H1 (cell line): ENCODE measurements around the gene LCOR. TPM values are rescaled to one million over a fixed set of nuclear protein-coding genes. Genes with fewer than 3 reads are reported as not detected.

Source experiments
- CTCF ChIA-PET: fragments of 300-600 bp; sonication (Branson Sonifier 250); formaldehyde crosslinking; loops from one replicate; lab custom pipeline; 2021; ENCODE audit not compliant: partially characterized antibody; lab: Charles Lee
- POLR2A ChIA-PET: fragments of 300-600 bp; sonication (Branson Sonifier 250); formaldehyde crosslinking; loops from one replicate; lab custom pipeline; 2021; ENCODE audit warnings: inconsistent platforms; ENCODE audit not compliant: partially characterized antibody; lab: Charles Lee
- DNase-seq, 2 experiments: peaks; one replicate each; pipeline versions ENCODE4 v3.0.0 to v3.0.0-alpha.2; 2010 to 2022; ENCODE audit warnings: low spot score in 2 of 2, low read depth in 1 of 2, mixed read lengths in 1 of 2
- FAIRE-seq: peaks from 2 replicates; lab custom pipeline; 2011; peaks lifted over from hg19 to GRCh38; lab: Jason Lieb, UNC
- H2AFZ ChIP-seq: 2 replicates; pipeline ENCODE4 v1.8.1; 2012; ENCODE audit warnings: low read length, inconsistent platforms
- H2AK5ac ChIP-seq: 2 replicates; pipeline ENCODE4 v1.6.1; 2013; ENCODE audit warnings: low read depth, low read length
- H2BK120ac ChIP-seq: replicated peaks from 2 replicates; pipeline ENCODE3; 2013; ENCODE audit warnings: low read depth, low read length, inconsistent platforms
- H2BK12ac ChIP-seq: 2 replicates; pipeline ENCODE4 v1.6.1; 2013; ENCODE audit warnings: low read depth, low read length
- H2BK15ac ChIP-seq: 2 replicates; pipeline ENCODE4 v1.6.1; 2013; ENCODE audit warnings: low read length
- H2BK20ac ChIP-seq: 2 replicates; pipeline ENCODE4 v1.6.1; 2013; ENCODE audit warnings: low read length
- H2BK5ac ChIP-seq: 2 replicates; pipeline ENCODE4 v1.6.1; 2013; ENCODE audit warnings: low read depth, low read length
- H3K14ac ChIP-seq: 2 replicates; pipeline ENCODE4 v1.6.1; 2013; ENCODE audit warnings: inconsistent platforms; ENCODE audit not compliant: insufficient read length
- H3K18ac ChIP-seq: 2 replicates; pipeline ENCODE4 v1.6.1; 2013; ENCODE audit warnings: low read length; ENCODE audit errors: extremely low read depth
- H3K23ac ChIP-seq: 2 replicates; pipeline ENCODE4 v1.6.1; 2013; ENCODE audit warnings: inconsistent platforms; ENCODE audit not compliant: insufficient read length
- H3K23me2 ChIP-seq: 2 replicates; pipeline ENCODE4 v1.6.1; 2013; ENCODE audit warnings: low read depth, low read length
- H3K27ac ChIP-seq: 2 replicates; pipeline ENCODE4 v1.6.1; 2011; ENCODE audit warnings: low read depth, low read length, inconsistent platforms
- H3K27me3 ChIP-seq, 4 experiments: replicated peaks in 1 of 4; 1 replicate in 1 of 4; 2 replicates in 3 of 4; pipeline versions ENCODE4 v1.6.1 to v1.8.1; 2011 to 2013; ENCODE audit warnings: low read length in 3 of 4, mild to moderate bottlenecking in 3 of 4, inconsistent platforms in 2 of 4, mixed read lengths in 2 of 4, moderate library complexity in 1 of 4; ENCODE audit not compliant: control insufficient read depth in 3 of 4, insufficient read depth in 3 of 4; ENCODE audit errors: extremely low read depth in 1 of 4
- H3K36me3 ChIP-seq, 4 experiments: 2 replicates each; pipeline versions ENCODE4 v1.6.1 to v1.8.1; 2011 to 2013; ENCODE audit warnings: mild to moderate bottlenecking in 4 of 4, low read length in 3 of 4, moderate library complexity in 2 of 4, control low read depth in 1 of 4, inconsistent platforms in 1 of 4; ENCODE audit not compliant: insufficient read depth in 4 of 4, control insufficient read depth in 2 of 4
- H3K4ac ChIP-seq: replicated peaks from 2 replicates; pipeline ENCODE3; 2013; ENCODE audit warnings: low read length, low read depth, mixed read lengths, inconsistent platforms; ENCODE audit not compliant: insufficient read length
- H3K4me1 ChIP-seq, 4 experiments: replicated peaks in 1 of 4; 1 replicate in 1 of 4; 2 replicates in 3 of 4; pipeline versions ENCODE4 v1.6.1 to v1.8.1; 2011 to 2013; ENCODE audit warnings: low read length in 3 of 4, inconsistent platforms in 2 of 4, mixed read lengths in 1 of 4; ENCODE audit not compliant: insufficient read depth in 4 of 4, control insufficient read depth in 3 of 4
- H3K4me2 ChIP-seq, 2 experiments: 2 replicates each; pipeline versions ENCODE4 v1.6.1 to v1.8.1; 2011 to 2013; ENCODE audit warnings: low read depth in 2 of 2, low read length in 2 of 2, control low read depth in 1 of 2, inconsistent platforms in 1 of 2, mild to moderate bottlenecking in 1 of 2; ENCODE audit not compliant: insufficient read depth in 1 of 2
- H3K4me3 ChIP-seq, 4 experiments: fragments of 200-600, 300-600 bp in 1 of 4; sonication (generic), shearing (Covaris generic), sonication (Bioruptor Twin) in 1 of 4; 2 replicates each; pipeline versions ENCODE4 v1.5.1 to v1.8.1; 2011 to 2016; ENCODE audit warnings: low read length in 4 of 4, low read depth in 3 of 4, control low read depth in 2 of 4, inconsistent platforms in 2 of 4, mild to moderate bottlenecking in 2 of 4, mixed read lengths in 1 of 4, moderate library complexity in 1 of 4; ENCODE audit not compliant: insufficient read depth in 2 of 4; ENCODE audit errors: extremely low read depth in 1 of 4
- H3K56ac ChIP-seq: replicated peaks from 2 replicates; pipeline ENCODE3; 2013; ENCODE audit warnings: low read depth, mild to moderate bottlenecking, mixed read lengths, low read length, inconsistent platforms; ENCODE audit not compliant: insufficient read length
- H3K79me1 ChIP-seq: 2 replicates; pipeline ENCODE4 v1.6.1; 2013; ENCODE audit warnings: low read depth, low read length, control low read depth
- H3K79me2 ChIP-seq, 2 experiments: 2 replicates each; pipeline versions ENCODE4 v1.6.1 to v1.8.1; 2012 to 2013; ENCODE audit warnings: low read length in 2 of 2, mild to moderate bottlenecking in 2 of 2, inconsistent platforms in 1 of 2; ENCODE audit not compliant: insufficient read depth in 2 of 2, control insufficient read depth in 1 of 2
- H3K9ac ChIP-seq, 4 experiments: replicated peaks in 1 of 4; 1 replicate in 1 of 4; 2 replicates in 3 of 4; pipeline versions ENCODE4 v1.6.1 to v1.8.1; 2011 to 2013; ENCODE audit warnings: low read depth in 3 of 4, low read length in 3 of 4, control low read depth in 2 of 4, mild to moderate bottlenecking in 2 of 4, moderate library complexity in 2 of 4, inconsistent platforms in 1 of 4; ENCODE audit errors: extremely low read depth in 1 of 4
- H3K9me3 ChIP-seq, 2 experiments: 2 replicates each; pipeline versions ENCODE4 v1.6.1 to v1.8.1; 2012 to 2013; ENCODE audit warnings: mild to moderate bottlenecking in 2 of 2, moderate library complexity in 2 of 2, control low read depth in 1 of 2, inconsistent platforms in 1 of 2, low read depth in 1 of 2, low read length in 1 of 2, mixed read lengths in 1 of 2; ENCODE audit not compliant: insufficient read depth in 2 of 2
- H4K20me1 ChIP-seq, 2 experiments: replicated peaks in 1 of 2; 2 replicates each; pipeline versions ENCODE3 to v1.8.1; 2011 to 2013; ENCODE audit warnings: inconsistent platforms in 2 of 2, low read length in 2 of 2, mild to moderate bottlenecking in 1 of 2; ENCODE audit not compliant: insufficient read depth in 2 of 2, control insufficient read depth in 1 of 2
- H4K5ac ChIP-seq: 2 replicates; pipeline ENCODE4 v1.6.1; 2013; ENCODE audit warnings: low read length, low read depth, mixed read lengths, inconsistent platforms; ENCODE audit not compliant: insufficient read length
- H4K8ac ChIP-seq: 2 replicates; pipeline ENCODE4 v1.8.0; 2013; ENCODE audit warnings: mild to moderate bottlenecking, moderate library complexity, low read length, inconsistent platforms; ENCODE audit not compliant: insufficient read depth; ENCODE audit errors: extremely low read depth
- H4K91ac ChIP-seq: replicated peaks from 2 replicates; pipeline ENCODE3; 2013; ENCODE audit warnings: low read length, mixed read lengths, inconsistent platforms; ENCODE audit not compliant: insufficient read length
- CREB1 ChIP-seq: IDR thresholded peaks from 2 replicates; pipeline ENCODE4 v1.6.1; 2012; ENCODE audit warnings: inconsistent platforms
- EZH2 ChIP-seq: fragments of 200-600 bp; sonication (generic); IDR thresholded peaks from 2 replicates; pipeline ENCODE4 v1.7.1; 2012; ENCODE audit warnings: low read depth, mild to moderate bottlenecking, moderate library complexity, low read length, inconsistent platforms; ENCODE audit not compliant: severe bottlenecking
- JUN ChIP-seq: IDR thresholded peaks from 2 replicates; pipeline ENCODE4 v1.6.1; 2011; ENCODE audit warnings: low read depth, mild to moderate bottlenecking, improper control_type of control experiment, low read length
- SUZ12 ChIP-seq: fragments of 200-600 bp; sonication (generic); IDR thresholded peaks from 2 replicates; pipeline ENCODE4 v1.6.1; 2012; ENCODE audit warnings: mild to moderate bottlenecking, inconsistent platforms, low read length, moderate library complexity, mixed read lengths
- WGBS, 2 experiments: shearing (Covaris generic) in 1 of 2; methylation state at CpG; one replicate each; pipeline versions ENCODE4 v1.1.6 to v1.1.7; 2013 to 2015; ENCODE audit warnings: low lambda C conversion rate in 2 of 2, mixed read lengths in 2 of 2, inconsistent platforms in 1 of 2, low coverage in 1 of 2, missing lambda C conversion rate in 1 of 2; ENCODE audit not compliant: insufficient replicate concordance in 2 of 2, insufficient coverage in 1 of 2, insufficient read length in 1 of 2; ENCODE audit errors: extremely low coverage in 1 of 2, missing lambda C conversion rate in 1 of 2; 5-methylcytosine and 5-hydroxymethylcytosine counted together
- polyA plus RNA-seq, 7 experiments: library from polyadenylated mRNA; depleted of rRNA in 3 of 7; stranded (reverse) in 5 of 7; unstranded in 2 of 7; fragments of >200 nt in 5 of 7; fragments of 200-250 nt in 2 of 7; gene quantifications; 1 replicate in 5 of 7; 2 replicates in 1 of 7; 4 replicates in 1 of 7; pipeline versions ENCODE4 v1.2.1 to v1.2.3, GENCODE V29; 2011 to 2013; ENCODE audit warnings: missing spikeins in 2 of 7, mixed read lengths in 2 of 7
- total RNA-seq: library from RNA; stranded (reverse); fragmentation: NEBNext Ultra II Directional; extraction: Animal tissue kit (Norgen Biotek cat#: 25700); gene quantifications from 2 replicates; pipeline ENCODE4 v1.2.1, GENCODE V29; 2021

The LCOR gene
- total and polyA plus RNA-seq, 2 of the 8 experiments (the other 6 are each of a cell fraction or from before 2014, with no cell fraction given), result 4.7 to 25.5 TPM

GRCh38 chr10:96964131-96964530, 132.0 kb downstream of the LCOR start:
- Histone ChIP-seq H3K79me2 (no peaks in the 10 kb centered on the region), H2BK120ac (no peak overlapping the region), H3K4me3 (no peak overlapping the region), H4K91ac (no peak overlapping the region), H2BK5ac (no peak overlapping the region), H2BK12ac (no peak overlapping the region), H3K36me3 (no peaks in the 10 kb centered on the region), H3K4me2 (no peak overlapping the region), H2BK15ac (no peak overlapping the region), H3K23me2 (no peaks in the 10 kb centered on the region), H4K8ac (no peak overlapping the region), H4K20me1 (no peaks in the 10 kb centered on the region), H2BK20ac (no peak overlapping the region), H2AK5ac (no peak overlapping the region), H3K27ac (no peak overlapping the region), H3K79me1 (no peaks in the 10 kb centered on the region), H3K4ac (no peak overlapping the region), H3K56ac (no peak overlapping the region), H3K9ac (no peak overlapping the region), H2AFZ (no peak overlapping the region), H3K4me1 (no peaks in the 10 kb centered on the region), H3K9me3 (no peaks in the 10 kb centered on the region), H4K5ac (no peak overlapping the region), H3K14ac (no peak overlapping the region), H3K23ac (no peak overlapping the region), H3K27me3 (no peaks in the 10 kb centered on the region), H3K18ac (no peak overlapping the region)
- CTCF ChIA-PET, result no interaction called here
- POLR2A ChIA-PET, result no interaction called here
- no peak for TF ChIP-seq CREB1
- no peak for TF ChIP-seq EZH2
- TF ChIP-seq SUZ12, result no peak
- no peak for TF ChIP-seq JUN
- DNase-seq, result no peak
- no peak for FAIRE-seq
- WGBS, 2 experiments, result 86% methylated on average over 2 of the region's 2 CpGs; no CpG with 5 or more reads in 1 of the 2 experiments
